Testis (tissue), 2 donors: ENCODE data around the gene TNFRSF14.

ENCODE experiments used
- CTCF ChIP-seq, 3 experiments: fragments of 450-650 bp in 2 of 3; fragments of 200-600 bp in 1 of 3; sonication (generic) in 1 of 3; IDR thresholded peaks; one replicate each; pipeline ENCODE4 v1.5.1; 2016 to 2019; ENCODE audit warnings: antibody characterized with exemption in 3 of 3, mild to moderate bottlenecking in 2 of 3, moderate library complexity in 1 of 3
- POLR2A ChIP-seq: fragments of 450-650 bp; IDR thresholded peaks from one replicate; pipeline ENCODE4 v1.6.1; 2017; ENCODE audit warnings: antibody characterized with exemption, mild to moderate bottlenecking, moderate library complexity

GRCh38 chr1:2596530-2597333 lies 40.6 kb downstream of the TNFRSF14 start:
- TF ChIP-seq CTCF (IDR thresholded peaks at IDR 0.05) (no peak), POLR2A (no peak)
